PC-3 (cell line): ENCODE results near the gene ANKIB1. TPM values are rescaled to one million over a fixed set of nuclear protein-coding genes. Genes with fewer than 3 reads are reported as not detected.

ENCODE experiments used
- ATAC-seq: fragments of 200-7000 bp; cut with Tn5 transposase; 2 replicates; pipeline ENCODE4 v1.9.1; 2020; ENCODE audit warnings: mild to moderate bottlenecking, moderate library complexity
- Bru-seq: library from RNA; stranded (reverse); fragments of 400-500 nt; gene quantifications from one replicate; lab custom pipeline; 2021; lab: Mats Ljungman, UMichigan
- BruChase-seq, 2 experiments: library from RNA; stranded (reverse); fragments of 400-500 nt; gene quantifications; one replicate each; lab custom pipeline; 2021; lab: Mats Ljungman, UMichigan
- BruUV-seq: library from RNA; stranded (reverse); fragments of 400-500 nt; replicated peaks from 2 replicates; lab custom pipeline; 2021; lab: Mats Ljungman, UMichigan
- CTCF ChIA-PET: fragments of 300-600 bp; sonication (Branson Sonifier 250); formaldehyde crosslinking; loops from one replicate; lab custom pipeline; 2022; ENCODE audit warnings: antibody characterized with exemption; lab: Charles Lee
- POLR2A ChIA-PET: fragments of 300-600 bp; sonication (Branson Sonifier 250); formaldehyde crosslinking; loops from one replicate; lab custom pipeline; 2022; ENCODE audit warnings: antibody characterized with exemption; ENCODE audit not compliant: unreplicated experiment; lab: Charles Lee
- DNase-seq: peaks from one replicate; pipeline ENCODE4 v3.0.0-alpha.2; 2015
- H2AFZ ChIP-seq: fragments of 300-600 bp; sonication (generic); 2 replicates; pipeline ENCODE4 v1.6.0; 2016; ENCODE audit warnings: antibody characterized with exemption, low read length
- H3F3A ChIP-seq: fragments of 300-600 bp; sonication (generic); one replicate; pipeline ENCODE4 v1.6.0; 2017; ENCODE audit warnings: antibody characterized with exemption, low read length, control low read depth, mild to moderate bottlenecking; ENCODE audit not compliant: unreplicated experiment
- H3K27ac ChIP-seq: fragments of 300-600 bp; sonication (generic); 2 replicates; pipeline ENCODE4 v1.5.1; 2016; ENCODE audit warnings: mild to moderate bottlenecking, low read length
- H3K27me3 ChIP-seq: fragments of 300-600 bp; sonication (generic); 2 replicates; pipeline ENCODE4 v1.6.1; 2016; ENCODE audit warnings: low read length, mixed read lengths
- H3K36me3 ChIP-seq: fragments of 300-600 bp; sonication (generic); 2 replicates; pipeline ENCODE4 v1.6.1; 2016; ENCODE audit warnings: low read depth, mixed run types, low read length, mixed read lengths
- H3K4me1 ChIP-seq: fragments of 300-600 bp; sonication (generic); 2 replicates; pipeline ENCODE4 v1.5.1; 2016; ENCODE audit warnings: low read length; ENCODE audit not compliant: insufficient read depth
- H3K4me2 ChIP-seq: fragments of 300-600 bp; sonication (generic); 2 replicates; pipeline ENCODE4 v1.6.0; 2016; ENCODE audit warnings: low read length
- H3K4me3 ChIP-seq: fragments of 300-600 bp; sonication (generic); 2 replicates; pipeline ENCODE4 v1.5.1; 2016; ENCODE audit warnings: mild to moderate bottlenecking, low read length, mixed read lengths
- H3K79me2 ChIP-seq: fragments of 300-600 bp; sonication (generic); 2 replicates; pipeline ENCODE4 v1.6.1; 2017; ENCODE audit warnings: low read length, mixed read lengths
- H3K9ac ChIP-seq: fragments of 300-600 bp; sonication (generic); 2 replicates; pipeline ENCODE4 v1.6.0; 2016; ENCODE audit warnings: mild to moderate bottlenecking, low read length
- H3K9me2 ChIP-seq: fragments of 300-600 bp; sonication (generic); replicated peaks from 2 replicates; pipeline ENCODE4 v1.6.1; 2016; ENCODE audit warnings: mixed run types, low read length, mixed read lengths
- H3K9me3 ChIP-seq: fragments of 300-600 bp; sonication (generic); 2 replicates; pipeline ENCODE4 v1.6.1; 2016; ENCODE audit warnings: low read length, mixed read lengths
- H4K20me1 ChIP-seq: fragments of 300-600 bp; sonication (generic); 2 replicates; pipeline ENCODE4 v1.6.1; 2016; ENCODE audit warnings: low read length, mixed read lengths
- CTCF ChIP-seq: fragments of 300-600 bp; sonication (generic); conservative IDR thresholded peaks from 2 replicates; pipeline ENCODE4 v1.5.1; 2017; ENCODE audit warnings: antibody characterized with exemption, low read depth, mild to moderate bottlenecking, low read length
- EZH2 ChIP-seq: fragments of 300-600 bp; sonication (generic); IDR thresholded peaks from one replicate; pipeline ENCODE4 v1.6.1; 2017; ENCODE audit warnings: antibody characterized with exemption, mild to moderate bottlenecking, low read length; ENCODE audit not compliant: unreplicated experiment
- EZH2phosphoT487 ChIP-seq: fragments of 300-600 bp; sonication (generic); IDR thresholded peaks from 2 replicates; pipeline ENCODE4 v1.6.1; 2018; ENCODE audit warnings: mild to moderate bottlenecking, antibody characterized with exemption, low read length, borderline replicate concordance
- intact Hi-C: fragments of 100-400 bp; cut with micrococcal nuclease; formaldehyde crosslinking; loops from 2 replicates; pipeline ENCODE4 v1.9.0; 2023
- long read RNA-seq: library from polyadenylated mRNA; unstranded; transcript quantifications from one replicate; pipeline ENCODE4 v2.0.0, GENCODE V29; 2021; ENCODE audit not compliant: unreplicated experiment
- total RNA-seq: library from RNA; depleted of rRNA; stranded (reverse); fragments of >200 nt; gene quantifications from 2 replicates; pipeline ENCODE4 v1.2.3, GENCODE V29; 2014; rRNA removed

Gene ANKIB1
- 25.1 and 32.1 TPM in 2 replicates for total RNA-seq
- percentile 89 among the genes with signal in this experiment for Bru-seq, nascent RNA
- BruChase-seq, experiment 1, labeled RNA remaining after a 6-hour chase = percentile 84 among the genes with signal in this experiment
- percentile 89 among the genes with signal in this experiment for BruChase-seq, experiment 2, labeled RNA remaining after a 2-hour chase
- long read RNA-seq, full-length matches to known transcripts = 18 of 79 reads
- long read RNA-seq, partial matches to known transcripts = 23 of 79 reads
- long read RNA-seq, other reads (novel, unspliced or antisense) = 38 of 79 reads

- Histone ChIP-seq H3K9me2 (no peaks in the 10 kb centered on the region), H4K20me1 (peaks cover 10% of the 10 kb centered on the region; the same call in 1 of the 2 replicates), H3K36me3 (0 out of 2 replicates have a peak, but pooled peaks cover 3% of the 10 kb centered on the region), H3K27ac (peak within 1 kb of the TSS; percentile 84), H3K9ac (peak within 1 kb of the TSS; percentile 94), H3K9me3 (no peaks in the 10 kb centered on the region), H2AFZ (peak within 1 kb of the TSS; percentile 91), H3F3A (no peaks in the 10 kb centered on the region), H3K4me2 (peak within 1 kb of the TSS; percentile 93), H3K27me3 (no peaks in the 10 kb centered on the region), H3K79me2 (peaks cover 75% of the 10 kb centered on the region), H3K4me1 (peaks cover 21% of the 10 kb centered on the region), H3K4me3 (peak within 1 kb of the TSS; percentile 92)
- TF ChIP-seq EZH2 = no peak
- TF ChIP-seq CTCF = no peak
- no peak for TF ChIP-seq EZH2phosphoT487
- CTCF ChIA-PET = interaction anchor here (0.5 to 1.0 kb wide), 4 partner anchors 66 to 202 kb away, joined by 3 to 4 read pairs (median 3); partner anchors contain the start of genes GATAD1 and LRRD1
- intact Hi-C loops = loop anchor here (2.0 kb wide), 1 partner anchor 201 kb away; the partner anchor contains the start of gene GATAD1
- BruUV-seq = TSS peak; percentile 61
- ATAC-seq = peak; percentile 78
- POLR2A ChIA-PET = interaction anchor here (0.6 kb wide), 5 partner anchors 40 to 1103 kb away, joined by 3 to 6 read pairs (median 3); partner anchors contain the start of genes CYP51A1 and PEX1
- DNase-seq = peak; percentile 83
These were observed at the start of gene ANKIB1, which contains the start of gene KRIT1 for GRCh38 chr7:92245487-92246359. TSS of gene ANKIB1 (plus strand) at chr7:92245974. CDS start at chr7:92294979, 49,005 bp downstream. TSS of gene KRIT1 (minus strand) at chr7:92245914. CDS start at chr7:92242135, 3,779 bp downstream.

GRCh38 chr7:92200791-92201190, 45.0 kb upstream of the ANKIB1 start:
- POLR2A ChIA-PET = no interaction called here
- H3K36me3 ChIP-seq = peaks cover 7% of the 10 kb centered on the region; the same call in 1 of the 2 replicates

More at GRCh38 chr7:92200791-92201190, 45.0 kb upstream of the ANKIB1 start:
- Histone ChIP-seq H3K9me3 (no peaks in the 10 kb centered on the region), H4K20me1 (no peaks in the 10 kb centered on the region), H3K4me1 (no peaks in the 10 kb centered on the region), H3K4me2 (no peak overlapping the region), H2AFZ (no peak overlapping the region), H3K4me3 (no peak overlapping the region), H3K9ac (no peak overlapping the region), H3K9me2 (no peaks in the 10 kb centered on the region), H3K79me2 (no peaks in the 10 kb centered on the region), H3F3A (no peaks in the 10 kb centered on the region), H3K27ac (no peak overlapping the region), H3K27me3 (no peaks in the 10 kb centered on the region)
- no peak for ATAC-seq
- DNase-seq = no peak
- TF ChIP-seq CTCF = peak; percentile 23; the same call in 1 of the 2 replicates
- TF ChIP-seq EZH2phosphoT487 = no peak
- no peak for TF ChIP-seq EZH2
- no TSS peak for BruUV-seq
- CTCF ChIA-PET = interaction anchor here (0.6 kb wide), 1 partner anchor 223 kb away, joined by 3 read pairs; no protein-coding TSS in a partner anchor
- intact Hi-C loops = no loop called here
